HG03045 (cell line): ENCODE results near the gene CCT5.
"Not testable (repeated sequence)": the region's sequence is repeated elsewhere in the genome, so short reads cannot be mapped to it uniquely, and the experiment has no call there.

ENCODE experiments used
- ATAC-seq: cut with Tn5 transposase; IDR thresholded peaks from one replicate; pipeline ENCODE4 v1.9.1; 2021; ENCODE audit warnings: mild to moderate bottlenecking, moderate library complexity; ENCODE audit not compliant: unreplicated experiment

The CCT5 gene

GRCh38 chr5:10275460-10275859 is 25.4 kb downstream of the CCT5 start:
- ATAC-seq: no peak

- ATAC-seq: no peak
Observed at GRCh38 chr5:10275991-10276390, 25.9 kb downstream of the CCT5 start.

- ATAC-seq: no peak
Observed at GRCh38 chr5:10276691-10277090, 26.6 kb downstream of the CCT5 start.

- ATAC-seq: no peak
Observed at GRCh38 chr5:10277773-10278630, 27.9 kb downstream of the CCT5 start.

GRCh38 chr5:10278658-10279279 is 28.7 kb downstream of the CCT5 start:
- ATAC-seq: no peak

GRCh38 chr5:10279328-10279727 is 29.2 kb downstream of the CCT5 start:
- ATAC-seq: no peak

GRCh38 chr5:10279925-10280720 is 30.0 kb downstream of the CCT5 start:
- ATAC-seq: no peak

GRCh38 chr5:10283927-10284635 is 34.0 kb downstream of the CCT5 start:
- ATAC-seq: peak; percentile 92

GRCh38 chr5:10285362-10285761 is 35.3 kb downstream of the CCT5 start:
- not testable (repeated sequence) for ATAC-seq

- no peak for ATAC-seq
Observed at GRCh38 chr5:10286162-10286861, 36.2 kb downstream of the CCT5 start.

- ATAC-seq: no peak
Observed at GRCh38 chr5:10286862-10287227, 36.8 kb downstream of the CCT5 start.

- no peak for ATAC-seq
Observed at GRCh38 chr5:10288592-10289219, 38.6 kb downstream of the CCT5 start.

GRCh38 chr5:10289353-10289752 is 39.3 kb downstream of the CCT5 start:
- no peak for ATAC-seq

GRCh38 chr5:10289991-10290390 is 39.9 kb downstream of the CCT5 start:
- ATAC-seq: no peak

GRCh38 chr5:10290438-10290837 is 40.4 kb downstream of the CCT5 start:
- ATAC-seq: no peak

- ATAC-seq: no peak
Observed at GRCh38 chr5:10291692-10292339, 41.7 kb downstream of the CCT5 start.

GRCh38 chr5:10293907-10294662 is 44.0 kb downstream of the CCT5 start:
- ATAC-seq: no peak

GRCh38 chr5:10295619-10296326 is 45.7 kb downstream of the CCT5 start:
- no peak for ATAC-seq
